ENCODE data around the gene CDYL2.

GRCh38 chr16:80615735-80616134, 188.7 kb downstream of the CDYL2 start:
- TF ChIP-seq CTCF (IDR thresholded peaks at IDR 0.05) (no peak), POLR2A (IDR thresholded peaks at IDR 0.05) (no peak)
